NCI-H82 treated with DMSO at 0.1 percent for 48 hours (cell line): ENCODE results near the gene SMIM3.
A peak's percentile ranks its signal among the peaks of the same experiment; 100 is the strongest.
"Not testable (repeated sequence)": the region's sequence is repeated elsewhere in the genome, so short reads cannot be mapped to it uniquely, and the experiment has no call there.

Experiments used
- DNase-seq: peaks from one replicate; lab custom pipeline; 2025; ENCODE audit not compliant: unreplicated experiment; lab: John Stamatoyannopoulos, UW

The SMIM3 gene

DNA sequence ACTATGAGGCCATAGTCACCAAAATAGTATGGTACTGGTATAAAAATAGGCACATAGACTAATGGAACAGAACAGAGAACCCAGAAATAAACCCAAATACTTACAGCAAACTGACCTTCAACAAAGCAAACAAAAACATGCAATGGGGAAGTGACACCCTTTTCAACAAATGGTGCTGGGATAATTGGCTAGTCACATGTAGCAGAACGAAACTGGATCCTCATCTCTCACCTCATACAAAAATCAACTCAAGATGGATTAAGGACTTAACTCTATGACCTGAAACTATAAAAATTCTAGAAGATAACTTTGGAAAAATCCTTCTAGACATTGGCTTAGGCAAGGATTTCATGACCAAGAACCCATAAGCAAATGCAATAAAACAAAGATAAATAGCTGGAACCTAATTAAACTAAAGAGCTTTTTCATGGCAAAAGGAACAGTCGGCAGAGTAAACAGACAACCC lies 14.9 kb downstream of the SMIM3 start:
- not testable (repeated sequence) for DNase-seq

GRCh38 chr5:150794927-150795326 lies 16.4 kb downstream of the SMIM3 start:
- DNase-seq: no peak

DNA sequence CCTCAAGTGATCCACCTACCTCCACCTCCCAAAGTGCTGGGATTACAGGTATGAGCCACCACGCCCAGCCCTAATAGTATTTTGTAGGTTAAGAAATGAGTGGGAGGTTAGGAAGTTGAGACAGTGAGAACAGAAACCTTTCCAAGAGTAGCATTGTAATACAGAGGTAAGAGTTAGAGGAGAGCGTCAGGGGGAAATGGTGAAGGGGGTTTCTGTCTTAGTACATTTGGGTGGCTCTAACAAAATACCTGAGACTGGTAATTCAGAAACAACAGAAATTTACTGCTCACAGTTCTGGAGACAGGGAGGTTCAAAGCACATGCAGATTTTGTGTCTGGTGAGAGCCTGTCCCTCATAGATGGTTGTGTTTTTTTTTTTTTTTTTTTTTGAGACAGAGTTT lies 18.8 kb downstream of the SMIM3 start:
- DNase-seq: no peak

- peak; percentile 23 for DNase-seq
Measured at GRCh38 chr5:150801117-150801927, 22.8 kb downstream of the SMIM3 start.

- no peak for DNase-seq
Measured at GRCh38 chr5:150804388-150804787, 25.8 kb downstream of the SMIM3 start.

DNA sequence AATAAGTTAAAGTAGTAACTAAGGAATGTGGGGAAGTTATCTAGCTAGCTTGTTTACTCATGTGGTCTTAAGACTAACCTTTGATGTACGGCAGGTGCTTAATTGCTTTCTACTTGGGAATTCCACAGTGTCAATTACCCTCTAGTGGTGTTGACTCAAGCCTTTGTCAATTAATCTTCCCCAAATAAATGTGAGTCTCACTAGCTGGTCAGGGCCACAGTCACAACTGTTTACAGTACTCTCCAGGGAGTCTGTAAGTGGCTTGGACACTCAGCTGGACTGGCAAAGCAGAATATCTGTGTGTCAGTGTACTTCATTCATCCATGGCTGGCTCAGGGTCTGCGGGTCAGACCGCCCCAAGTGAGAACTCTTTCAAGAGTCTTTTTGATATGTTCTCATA lies 30.8 kb downstream of the SMIM3 start:
- DNase-seq: no peak

DNA sequence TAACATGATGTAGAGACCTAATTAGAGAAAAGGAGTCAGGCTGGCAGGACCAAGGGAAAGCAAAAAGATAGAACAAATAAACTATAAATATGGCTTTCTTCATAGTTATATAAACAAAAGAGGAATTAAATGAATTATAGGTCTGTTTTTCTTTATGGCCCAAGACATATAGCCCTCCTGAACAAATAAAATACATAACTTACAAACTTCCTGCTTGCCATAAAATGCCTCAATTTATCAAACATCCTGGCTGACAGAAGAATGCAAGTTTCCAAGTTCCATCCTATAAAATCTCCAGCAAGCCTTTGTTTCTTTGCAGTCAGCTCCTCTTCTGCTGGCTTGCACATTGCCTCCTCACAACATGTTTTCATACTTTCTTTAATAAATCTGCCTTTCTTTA lies 36.5 kb downstream of the SMIM3 start:
- DNase-seq: no peak

GRCh38 chr5:150816946-150817345 lies 38.4 kb downstream of the SMIM3 start:
- no peak for DNase-seq

DNA sequence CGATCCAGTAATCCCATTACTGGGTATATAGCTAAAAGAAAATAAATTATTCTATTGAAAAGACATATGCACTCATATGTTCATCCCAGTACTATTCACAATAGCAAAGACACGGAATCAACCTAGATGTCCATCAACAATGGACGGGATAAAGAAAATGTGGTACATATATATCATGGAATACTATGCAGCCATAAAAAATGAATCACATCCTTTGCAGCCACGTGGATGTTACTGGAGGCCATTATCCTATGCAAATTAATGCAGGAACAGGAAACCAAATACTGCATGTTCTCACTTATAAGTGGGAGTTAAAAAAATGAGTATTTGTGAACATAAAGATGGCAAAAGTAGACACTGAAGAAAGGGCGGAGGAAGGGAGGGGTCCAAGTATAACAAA lies 51.2 kb downstream of the SMIM3 start:
- DNase-seq: no peak

- DNase-seq: not testable (repeated sequence)
Measured at GRCh38 chr5:150831821-150832220, 53.3 kb downstream of the SMIM3 start.

DNA sequence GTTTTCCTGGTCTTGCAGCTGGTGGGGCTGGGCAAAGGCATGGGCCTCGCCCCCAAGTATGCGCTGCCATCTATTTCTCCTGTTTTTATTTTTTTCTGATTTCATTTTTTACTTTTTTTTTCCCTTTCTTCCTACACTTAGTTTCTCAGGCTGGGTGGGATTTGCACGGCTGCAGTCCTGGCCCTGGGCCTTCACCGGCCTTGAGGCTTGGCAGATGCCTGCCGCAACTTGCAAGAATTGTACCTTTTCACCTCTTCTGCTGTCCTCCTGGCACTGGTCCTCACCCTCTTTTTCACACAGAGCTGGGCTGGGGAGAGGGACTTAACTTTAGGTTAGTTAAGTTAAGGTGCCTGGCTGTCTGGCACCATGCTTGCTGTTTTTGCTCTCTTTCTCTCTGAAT lies 57.5 kb downstream of the SMIM3 start:
- DNase-seq: no peak

- no peak for DNase-seq
Measured at GRCh38 chr5:150836703-150837102, 58.1 kb downstream of the SMIM3 start.

DNA sequence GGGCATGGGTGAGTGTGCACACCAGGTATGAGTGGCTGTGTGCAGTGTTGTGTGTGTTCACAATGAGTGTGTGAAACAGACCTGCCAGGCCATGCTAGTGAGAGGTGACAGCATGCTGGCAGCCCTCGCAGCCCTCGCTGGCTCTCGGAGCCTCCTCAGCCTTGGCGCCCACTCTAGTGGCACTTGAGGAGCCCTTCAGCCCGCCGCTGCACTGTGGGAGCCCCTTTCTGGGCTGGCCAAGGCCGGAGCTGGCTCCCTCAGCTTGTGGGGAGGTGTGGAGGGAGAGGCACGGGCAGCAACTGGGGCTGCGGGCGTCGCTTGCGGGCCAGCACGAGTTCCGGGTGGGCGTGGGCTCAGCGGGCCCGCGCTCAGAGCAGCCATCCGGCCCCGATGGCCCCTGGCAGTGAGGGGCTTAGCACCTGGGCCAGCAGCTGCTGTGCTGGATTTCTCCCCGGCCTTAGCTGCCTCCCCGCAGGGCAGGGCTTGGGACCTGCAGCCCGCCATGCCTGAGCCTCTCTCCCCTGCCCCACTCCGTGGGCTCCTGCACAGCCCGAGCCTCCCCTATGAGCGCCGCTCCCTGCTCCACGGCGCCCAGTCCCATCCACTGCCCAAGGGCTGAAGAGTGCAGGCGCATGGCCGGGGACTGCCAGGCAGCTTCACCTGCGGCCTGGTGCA lies 66.8 kb downstream of the SMIM3 start:
- DNase-seq: not testable (repeated sequence)

- DNase-seq: not testable (repeated sequence)
Measured at GRCh38 chr5:150846308-150846653, 67.7 kb downstream of the SMIM3 start, which contains the start of gene IRGM. Gene IRGM, plus strand, starts transcription at chr5:150846521. Its CDS starts 1,603 bp downstream, at chr5:150848124.
